ENCODE data around the gene RC3H2.
A peak's percentile ranks its signal among the peaks of the same experiment; 100 is the strongest.

RC3H2 gene, protein sequence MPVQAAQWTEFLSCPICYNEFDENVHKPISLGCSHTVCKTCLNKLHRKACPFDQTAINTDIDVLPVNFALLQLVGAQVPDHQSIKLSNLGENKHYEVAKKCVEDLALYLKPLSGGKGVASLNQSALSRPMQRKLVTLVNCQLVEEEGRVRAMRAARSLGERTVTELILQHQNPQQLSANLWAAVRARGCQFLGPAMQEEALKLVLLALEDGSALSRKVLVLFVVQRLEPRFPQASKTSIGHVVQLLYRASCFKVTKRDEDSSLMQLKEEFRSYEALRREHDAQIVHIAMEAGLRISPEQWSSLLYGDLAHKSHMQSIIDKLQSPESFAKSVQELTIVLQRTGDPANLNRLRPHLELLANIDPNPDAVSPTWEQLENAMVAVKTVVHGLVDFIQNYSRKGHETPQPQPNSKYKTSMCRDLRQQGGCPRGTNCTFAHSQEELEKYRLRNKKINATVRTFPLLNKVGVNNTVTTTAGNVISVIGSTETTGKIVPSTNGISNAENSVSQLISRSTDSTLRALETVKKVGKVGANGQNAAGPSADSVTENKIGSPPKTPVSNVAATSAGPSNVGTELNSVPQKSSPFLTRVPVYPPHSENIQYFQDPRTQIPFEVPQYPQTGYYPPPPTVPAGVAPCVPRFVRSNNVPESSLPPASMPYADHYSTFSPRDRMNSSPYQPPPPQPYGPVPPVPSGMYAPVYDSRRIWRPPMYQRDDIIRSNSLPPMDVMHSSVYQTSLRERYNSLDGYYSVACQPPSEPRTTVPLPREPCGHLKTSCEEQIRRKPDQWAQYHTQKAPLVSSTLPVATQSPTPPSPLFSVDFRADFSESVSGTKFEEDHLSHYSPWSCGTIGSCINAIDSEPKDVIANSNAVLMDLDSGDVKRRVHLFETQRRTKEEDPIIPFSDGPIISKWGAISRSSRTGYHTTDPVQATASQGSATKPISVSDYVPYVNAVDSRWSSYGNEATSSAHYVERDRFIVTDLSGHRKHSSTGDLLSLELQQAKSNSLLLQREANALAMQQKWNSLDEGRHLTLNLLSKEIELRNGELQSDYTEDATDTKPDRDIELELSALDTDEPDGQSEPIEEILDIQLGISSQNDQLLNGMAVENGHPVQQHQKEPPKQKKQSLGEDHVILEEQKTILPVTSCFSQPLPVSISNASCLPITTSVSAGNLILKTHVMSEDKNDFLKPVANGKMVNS

DNA sequence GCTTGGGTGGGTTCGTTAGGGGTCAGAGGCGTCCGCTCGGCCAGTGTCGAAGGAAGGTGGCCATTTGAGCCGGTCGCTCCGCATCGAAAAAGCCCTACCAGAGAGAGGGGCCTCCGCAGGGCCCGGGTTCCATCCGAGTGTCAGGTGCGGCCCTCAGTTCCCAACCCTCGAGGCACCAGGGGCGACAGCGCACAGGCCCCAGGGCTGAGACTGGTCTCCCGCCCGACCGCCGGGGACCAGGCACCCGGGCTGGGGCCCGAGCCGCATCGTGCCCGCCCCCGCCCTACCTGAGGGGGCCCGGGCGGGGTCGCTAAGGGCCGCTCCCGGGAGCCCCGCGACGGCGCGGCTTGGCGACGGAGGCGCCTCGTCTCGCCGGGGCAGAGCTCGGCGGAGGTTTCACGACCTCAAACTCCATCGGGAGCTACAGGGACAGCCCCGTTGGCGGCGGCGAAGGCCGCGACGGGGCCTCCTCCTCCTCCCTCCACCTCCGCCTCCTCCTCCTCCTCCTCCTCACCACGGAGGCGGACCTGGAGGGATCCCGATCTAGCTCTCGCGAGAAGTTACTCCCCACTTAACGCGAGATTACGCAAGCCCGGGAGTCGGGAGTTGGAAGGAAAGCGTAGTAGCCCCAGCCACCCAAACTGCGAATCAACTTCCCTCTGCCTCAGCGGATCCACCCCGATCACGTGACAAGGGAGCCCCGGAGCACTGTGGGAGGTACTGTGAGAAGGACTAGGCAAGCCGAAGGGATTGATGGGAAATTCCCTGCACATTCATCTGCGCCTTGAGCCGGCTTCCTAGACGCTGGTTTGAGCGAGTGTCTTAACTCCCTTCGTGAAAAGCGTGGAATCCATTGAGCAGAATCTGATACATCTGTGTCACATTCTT lies at the start of gene RC3H2:
RC3H2 (minus strand) TSS at position 537 of the 888 bp plus-strand sequence. CDS start 7,850 bp downstream, outside the sequence.
- DNase-seq (ENCODE audit: low spot score) = peak; percentile 100

DNA sequence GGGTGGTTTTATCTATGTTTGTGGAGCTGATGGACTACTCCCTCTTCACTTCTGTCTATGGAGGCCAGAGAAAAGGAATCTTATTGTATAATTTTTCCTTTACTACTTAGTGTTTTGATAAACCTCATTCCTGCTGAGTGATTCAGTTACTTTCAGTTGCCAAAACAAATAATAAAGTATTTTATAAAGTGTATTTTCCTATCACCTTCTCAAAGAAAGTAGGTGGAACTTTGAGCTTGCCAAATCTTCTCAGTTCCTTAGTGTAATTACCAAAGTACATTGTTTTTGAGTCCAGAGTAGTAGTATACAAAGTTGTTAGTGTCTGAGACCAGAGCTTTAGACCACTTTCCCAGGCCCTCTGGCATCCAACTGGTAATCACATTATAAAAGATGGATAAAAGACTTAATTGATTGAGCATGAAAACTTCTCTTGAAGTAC lies 49.1 kb upstream of the RC3H2 start:
- DNase-seq (ENCODE audit: low spot score) = no peak

DNA sequence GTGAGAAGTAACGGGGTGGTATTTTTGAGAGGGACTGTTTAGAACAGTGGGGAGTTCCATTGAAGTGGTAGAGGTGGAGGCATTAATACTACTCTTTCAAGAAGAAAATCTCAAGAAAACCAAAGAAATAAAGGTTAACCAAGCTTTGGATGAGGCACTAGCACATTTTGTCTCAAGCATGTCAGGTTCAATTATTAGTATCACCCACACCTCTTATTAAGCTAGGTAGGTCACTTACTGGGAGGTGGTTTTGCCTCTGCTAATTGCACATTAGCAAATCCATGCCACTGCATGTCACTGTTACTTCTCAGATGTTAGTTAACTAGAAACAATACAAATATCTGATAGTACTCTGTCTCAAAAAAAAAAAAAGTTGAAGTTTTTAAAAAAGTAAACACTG lies 45.9 kb upstream of the RC3H2 start:
- no peak for DNase-seq (ENCODE audit: low spot score)

DNA sequence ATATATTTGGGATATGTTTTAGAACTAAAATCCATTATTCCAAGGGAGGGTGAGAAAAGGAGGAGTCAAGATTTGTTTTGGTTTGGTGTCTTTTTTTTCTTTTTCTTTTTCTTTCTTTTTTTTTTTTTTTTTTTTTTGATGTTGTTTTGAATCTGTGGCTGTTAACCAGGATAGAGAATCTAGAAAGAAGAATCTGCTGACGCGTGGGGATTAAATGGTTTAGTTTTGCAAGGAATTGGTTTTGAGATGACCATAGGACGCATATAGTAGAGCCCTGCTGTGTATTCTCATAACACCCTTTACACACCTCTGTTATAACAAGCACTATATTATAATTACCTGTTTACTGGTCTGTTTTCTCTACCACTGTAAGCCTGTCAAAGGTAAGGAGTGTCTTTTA lies 45.1 kb upstream of the RC3H2 start:
- no peak for DNase-seq (ENCODE audit: low spot score)

DNA sequence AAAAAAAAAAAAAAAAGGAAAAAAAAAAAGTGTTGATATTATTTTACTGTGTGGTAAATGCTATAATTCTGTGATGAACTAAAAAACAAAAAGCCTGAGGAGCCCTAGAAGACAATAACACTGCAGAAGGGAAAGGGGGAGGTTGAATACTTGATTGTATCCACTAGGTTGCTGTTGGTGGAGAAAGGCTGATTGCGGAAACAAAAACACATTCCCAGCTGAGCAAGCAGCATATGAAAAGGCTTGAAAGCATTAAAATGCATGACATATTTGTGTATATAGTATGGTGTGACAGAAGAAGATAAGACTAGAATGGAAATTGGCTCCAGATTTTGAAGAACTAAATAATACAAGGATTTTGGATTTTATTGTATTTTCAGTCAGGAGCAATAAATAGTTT lies 44.5 kb upstream of the RC3H2 start:
- DNase-seq (ENCODE audit: low spot score) = no peak

DNA sequence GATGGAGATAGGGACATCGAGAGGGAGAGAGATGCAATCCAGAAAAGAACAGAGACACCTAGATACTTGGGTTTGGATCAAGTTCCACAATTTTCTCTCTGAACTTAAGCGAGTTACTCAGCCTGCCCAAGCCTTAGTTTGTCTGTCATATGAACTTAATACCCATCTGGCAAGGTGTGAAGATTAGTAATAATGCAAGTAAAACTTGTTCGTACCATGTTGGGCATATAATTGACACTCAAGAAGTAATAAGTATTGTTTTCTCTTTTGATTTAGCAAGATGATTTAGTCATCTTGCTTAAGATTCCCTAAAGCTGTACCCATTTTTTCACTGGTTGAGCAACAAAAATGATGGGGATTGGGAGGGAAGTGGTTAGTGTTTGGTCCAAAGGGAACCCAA lies 43.2 kb upstream of the RC3H2 start:
- DNase-seq (ENCODE audit: low spot score) = no peak

DNA sequence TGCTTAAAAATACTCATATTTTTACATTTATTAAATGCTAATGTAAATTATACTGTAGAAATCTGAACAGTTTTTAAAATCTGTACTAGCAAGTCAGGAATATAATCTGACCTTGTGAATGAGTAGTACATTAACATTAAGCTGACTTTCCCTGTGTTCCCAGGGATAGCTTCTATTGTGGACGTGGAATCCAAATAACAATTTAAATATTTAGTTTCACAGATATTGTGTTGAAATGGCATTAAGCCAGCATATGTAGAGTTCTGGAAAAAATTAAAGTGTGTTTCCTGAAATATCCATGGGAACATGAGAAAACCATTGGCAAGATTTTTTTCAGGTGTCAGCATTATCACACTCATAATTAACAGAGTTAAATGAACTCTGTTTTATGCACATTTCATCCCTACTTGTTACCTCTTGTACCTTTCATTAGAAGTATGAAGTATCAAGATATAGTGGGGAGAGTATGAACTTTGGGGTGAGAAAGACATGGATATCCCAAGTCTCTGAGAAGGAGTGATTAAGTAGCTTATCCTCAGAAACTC lies 41.4 kb upstream of the RC3H2 start:
- no peak for DNase-seq (ENCODE audit: low spot score)

DNA sequence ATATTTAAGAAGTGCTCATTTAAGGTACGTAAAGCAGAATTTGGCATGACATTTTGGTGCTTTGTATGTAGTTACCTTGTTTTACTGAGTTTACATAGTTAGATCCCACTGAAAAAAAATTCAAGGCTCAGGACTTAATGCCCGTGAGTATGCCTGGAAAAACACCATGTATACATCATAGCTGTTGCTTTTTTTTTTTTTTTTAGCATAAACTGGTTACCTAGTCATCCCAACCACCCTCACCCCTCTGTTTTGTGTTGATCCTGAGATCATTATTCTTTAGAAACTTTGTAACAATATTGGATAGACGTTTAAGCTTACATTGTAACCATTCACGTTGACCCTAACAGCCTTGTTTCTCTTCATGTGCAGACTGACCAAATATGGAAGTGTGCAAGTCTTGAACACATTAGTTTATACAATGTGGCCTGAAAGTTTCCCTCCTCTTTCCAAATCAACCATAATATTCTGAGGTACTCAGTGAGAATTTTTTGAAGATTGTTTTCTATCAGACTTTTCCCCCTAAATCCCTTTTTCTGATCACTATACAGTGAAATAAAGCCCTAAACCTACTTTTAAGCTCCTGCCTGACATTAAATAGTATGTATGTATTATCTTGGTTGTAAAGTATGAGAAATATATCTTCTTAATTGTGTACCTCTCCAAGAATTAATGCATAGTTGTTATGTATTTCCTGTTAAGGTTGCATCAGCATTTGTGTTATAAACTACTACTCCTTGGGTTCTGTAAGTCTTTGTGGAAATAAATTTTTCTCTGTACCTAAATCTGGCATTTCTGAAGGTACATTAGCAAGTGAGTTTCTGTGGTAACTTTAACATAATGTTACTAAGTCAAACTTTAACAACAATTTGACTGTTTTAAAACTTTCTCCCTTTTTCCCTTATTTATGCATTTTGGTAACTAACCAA lies 40.1 kb upstream of the RC3H2 start:
- DNase-seq (ENCODE audit: low spot score) = no peak

DNA sequence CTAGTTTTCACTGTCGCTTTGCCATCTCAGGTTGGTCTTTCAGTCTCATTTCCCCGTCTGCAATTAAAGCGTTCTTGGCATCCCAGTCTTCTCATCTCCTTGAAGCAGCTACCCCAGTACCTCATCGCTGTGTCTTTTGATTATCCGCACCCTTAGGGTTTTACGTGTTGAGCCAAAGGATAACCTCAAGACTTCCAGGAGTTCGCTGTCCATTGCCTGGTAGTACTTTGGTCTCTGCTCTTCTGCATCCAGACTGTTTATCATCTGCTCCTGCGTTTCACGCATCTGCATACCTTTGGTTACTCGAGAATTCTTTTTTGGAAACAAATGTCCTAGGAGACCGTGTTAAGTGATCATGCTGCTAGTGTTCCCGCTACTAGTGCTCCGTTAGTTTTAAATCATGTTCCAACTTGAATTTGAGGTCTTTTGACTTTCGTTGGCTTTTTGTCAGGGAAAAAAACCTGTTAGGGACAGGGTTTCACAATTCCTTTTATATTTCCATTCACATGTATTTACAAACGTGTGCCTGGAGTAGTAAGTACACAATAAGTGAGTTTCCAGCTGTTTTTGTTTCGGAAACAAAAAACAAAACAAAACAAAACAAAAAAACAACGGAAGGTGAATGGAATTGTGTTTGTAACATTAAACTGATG lies 36.5 kb upstream of the RC3H2 start:
- DNase-seq (ENCODE audit: low spot score) = no peak

DNA sequence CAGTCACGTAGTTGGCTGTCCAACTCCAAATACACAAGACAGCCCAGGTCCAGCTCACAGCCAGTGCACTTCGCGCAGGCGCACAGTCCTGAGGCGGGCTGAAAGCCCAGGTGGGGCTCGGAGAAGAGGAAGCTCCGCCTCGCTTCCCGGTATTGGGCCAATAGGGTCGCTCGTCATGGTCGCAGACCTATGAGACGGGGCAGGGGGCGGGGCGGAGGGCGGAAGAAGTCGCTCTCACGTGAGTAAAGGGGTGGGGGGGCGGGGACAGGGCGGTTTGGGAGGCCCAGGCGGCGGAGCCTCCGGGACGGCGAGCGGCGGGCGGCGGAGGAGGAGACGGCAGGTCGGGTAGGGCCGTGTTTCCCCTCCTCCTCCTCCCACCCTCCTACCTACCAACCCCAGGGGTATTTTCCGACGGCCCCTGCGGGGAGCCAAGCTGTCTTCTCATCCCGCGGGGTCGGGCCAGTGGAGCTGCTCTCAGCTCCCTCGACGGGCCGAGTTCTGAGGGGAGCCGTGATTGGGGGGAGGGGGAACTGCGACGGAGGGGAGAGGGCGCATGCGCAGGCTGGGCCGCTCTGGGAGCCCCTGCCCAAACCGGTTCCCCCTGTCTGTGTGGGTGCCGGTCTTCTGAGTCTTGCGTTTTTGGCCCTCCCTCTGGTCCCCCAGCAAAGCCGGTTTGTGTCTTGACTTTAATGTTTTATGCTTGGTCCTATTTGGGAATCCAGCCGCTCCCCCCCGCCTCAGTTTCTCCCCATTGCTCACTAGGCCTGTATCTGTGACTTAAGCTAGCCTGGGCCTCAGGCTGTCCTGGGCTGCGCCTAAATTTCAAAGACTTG lies 35.8 kb upstream of the RC3H2 start, which contains the start of gene RABGAP1:
RABGAP1 (plus strand) TSS at position 272 of the 833 bp plus-strand sequence. CDS start 16,040 bp downstream, outside the sequence.
- peak; percentile 99 for DNase-seq (ENCODE audit: low spot score)

DNA sequence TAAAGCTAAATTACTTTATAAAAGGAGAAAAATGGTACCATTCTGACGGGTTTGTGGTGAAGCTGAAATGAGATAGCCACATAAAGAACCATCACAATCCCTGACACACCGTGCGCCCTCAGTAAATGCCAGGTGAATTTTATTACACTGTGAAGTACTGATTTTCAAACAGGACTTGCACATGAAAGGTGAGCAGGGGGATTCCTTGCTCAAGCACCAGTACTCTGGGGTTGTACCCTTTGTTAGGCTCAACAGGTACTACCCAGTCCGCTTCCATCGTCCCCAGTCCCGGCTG lies 35.2 kb upstream of the RC3H2 start:
- DNase-seq (ENCODE audit: low spot score) = no peak

DNA sequence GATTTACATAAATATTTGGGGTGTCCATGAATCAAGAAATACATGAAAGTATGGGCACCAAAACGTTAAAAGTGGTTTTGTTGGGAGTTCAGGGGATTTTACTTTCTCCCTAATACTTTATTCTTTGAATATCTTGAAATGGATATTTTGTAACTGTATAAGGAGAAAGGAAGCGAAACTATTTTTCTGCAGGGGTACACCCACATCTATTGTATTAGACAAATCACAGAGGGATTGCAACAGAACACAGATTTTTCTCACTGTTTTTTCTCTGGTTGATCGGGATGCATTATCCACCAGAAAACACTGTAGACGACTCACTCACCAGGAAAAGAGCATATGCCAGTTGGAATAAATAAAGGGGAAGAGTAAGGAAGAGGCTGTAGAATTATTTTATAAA lies 34.4 kb upstream of the RC3H2 start:
- DNase-seq (ENCODE audit: low spot score) = no peak

DNA sequence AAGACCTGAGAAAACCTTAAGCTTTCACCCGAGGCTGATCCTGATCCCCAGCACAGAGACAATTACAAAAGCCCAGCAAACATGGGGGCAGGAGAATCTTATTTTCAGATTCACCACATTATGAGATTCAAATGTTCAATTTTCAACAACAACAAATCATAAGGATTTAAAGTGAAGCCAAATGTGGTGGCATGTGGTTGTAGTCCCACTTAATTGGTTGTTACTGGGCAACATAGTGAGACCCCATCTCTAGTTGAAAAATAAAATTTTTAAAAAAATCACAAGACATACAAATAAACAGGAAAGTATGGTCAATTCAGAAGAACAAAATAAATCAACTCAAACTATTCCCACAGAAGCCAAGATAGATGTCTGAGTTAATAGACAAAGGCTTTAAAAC lies 31.7 kb upstream of the RC3H2 start:
- no peak for DNase-seq (ENCODE audit: low spot score)

DNA sequence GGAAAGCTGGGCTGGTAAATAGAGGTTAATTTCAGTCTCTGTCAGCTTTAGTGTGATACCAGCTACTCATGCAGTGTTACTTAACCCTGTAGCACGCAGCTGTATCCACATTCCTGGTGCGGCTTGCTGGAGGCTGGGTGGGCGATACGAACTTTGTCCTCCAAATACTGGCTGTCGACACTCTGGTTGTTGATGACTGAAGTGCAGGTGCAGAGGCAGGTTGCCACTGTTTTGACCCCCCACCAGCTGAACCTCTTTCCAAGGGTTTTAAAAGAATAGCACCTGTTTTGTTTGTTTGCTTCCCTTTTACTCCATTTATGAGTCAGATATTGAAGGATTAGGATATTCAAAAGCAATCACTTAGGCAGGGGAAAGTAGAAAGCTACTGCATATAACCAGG lies 31.3 kb upstream of the RC3H2 start:
- DNase-seq (ENCODE audit: low spot score) = no peak

DNA sequence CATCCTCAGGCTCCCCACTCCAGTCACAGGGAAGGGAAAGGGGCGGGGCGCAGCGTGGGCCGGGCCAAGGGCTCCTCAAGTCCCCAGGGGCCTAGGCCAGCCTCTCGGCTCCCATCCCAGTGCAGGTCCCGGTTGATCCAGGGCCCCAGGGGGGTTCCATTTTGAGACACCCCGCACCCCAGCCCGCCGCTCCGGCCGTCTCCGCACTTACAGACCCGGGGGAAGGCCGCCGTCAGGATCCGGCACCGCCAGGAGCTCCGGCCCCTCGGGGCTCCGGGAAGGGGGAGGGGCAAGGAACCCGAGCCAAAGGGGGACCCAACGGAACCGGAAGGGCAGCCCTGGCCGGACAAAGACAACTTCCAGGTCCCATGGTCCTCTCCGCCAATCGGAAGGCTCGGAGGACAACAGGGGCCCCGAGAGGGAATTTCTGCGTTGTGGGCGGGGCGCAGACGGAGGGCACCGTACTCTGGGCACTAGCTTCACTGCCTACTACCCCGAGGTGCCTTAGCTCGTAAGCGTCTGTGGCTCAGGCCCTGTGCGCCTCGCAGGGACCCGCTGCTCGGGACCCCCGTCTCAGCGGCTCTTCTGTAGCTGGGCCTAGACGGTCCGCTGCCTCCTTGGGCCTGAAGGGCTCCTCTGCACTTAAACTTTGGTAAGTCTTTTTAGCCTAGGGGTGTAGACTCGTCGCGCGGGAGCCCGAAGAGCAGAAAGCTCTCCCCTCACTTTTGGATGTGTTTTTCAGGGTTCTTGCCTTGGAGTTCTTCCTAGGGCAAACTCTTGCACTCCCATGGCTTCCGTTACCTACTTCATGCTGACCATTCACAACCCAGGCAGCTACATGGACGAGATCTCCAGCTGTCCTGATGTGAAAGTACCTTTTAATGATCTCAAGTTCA lies 26.3 kb upstream of the RC3H2 start, which contains the start of gene ZBTB26:
ZBTB26 (minus strand) TSS at position 287 of the 896 bp plus-strand sequence. CDS start 11,578 bp downstream, outside the sequence.
- DNase-seq (ENCODE audit: low spot score) = peak; percentile 96

DNA sequence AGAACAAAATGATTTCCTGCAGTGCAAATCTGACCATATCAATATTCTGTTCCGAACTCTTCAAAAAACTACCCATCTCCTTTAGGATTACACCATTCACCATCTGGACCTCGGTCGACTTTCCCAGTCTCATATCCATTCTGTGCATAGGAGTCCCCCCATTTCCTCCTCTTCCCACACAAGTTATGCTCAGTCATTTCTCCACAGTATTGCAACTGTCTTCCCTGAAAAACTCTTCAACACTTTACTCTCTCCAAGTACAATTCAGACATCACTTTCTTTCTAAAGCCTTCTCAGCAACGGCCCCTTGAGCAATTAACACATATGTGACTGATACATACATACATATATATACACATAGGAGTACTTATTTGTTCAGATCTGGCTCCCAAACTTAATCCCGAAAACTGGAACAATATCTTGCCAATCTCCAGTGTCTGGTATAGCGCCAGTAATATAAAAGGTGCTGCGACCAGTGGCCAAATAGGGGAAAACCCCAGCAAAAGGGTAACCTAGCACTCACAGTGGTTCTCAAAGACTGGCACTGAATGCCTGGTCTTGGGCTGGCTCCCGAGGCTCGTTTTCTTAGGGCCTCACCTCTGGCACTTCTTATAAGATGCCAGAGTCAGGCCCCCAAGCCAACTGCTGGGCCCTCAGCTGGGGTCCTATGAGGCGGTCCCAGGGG lies 25.5 kb upstream of the RC3H2 start:
- DNase-seq (ENCODE audit: low spot score) = peak; percentile 77
